ENCODE data around the gene HIPK4.

HIPK4 gene

DNA sequence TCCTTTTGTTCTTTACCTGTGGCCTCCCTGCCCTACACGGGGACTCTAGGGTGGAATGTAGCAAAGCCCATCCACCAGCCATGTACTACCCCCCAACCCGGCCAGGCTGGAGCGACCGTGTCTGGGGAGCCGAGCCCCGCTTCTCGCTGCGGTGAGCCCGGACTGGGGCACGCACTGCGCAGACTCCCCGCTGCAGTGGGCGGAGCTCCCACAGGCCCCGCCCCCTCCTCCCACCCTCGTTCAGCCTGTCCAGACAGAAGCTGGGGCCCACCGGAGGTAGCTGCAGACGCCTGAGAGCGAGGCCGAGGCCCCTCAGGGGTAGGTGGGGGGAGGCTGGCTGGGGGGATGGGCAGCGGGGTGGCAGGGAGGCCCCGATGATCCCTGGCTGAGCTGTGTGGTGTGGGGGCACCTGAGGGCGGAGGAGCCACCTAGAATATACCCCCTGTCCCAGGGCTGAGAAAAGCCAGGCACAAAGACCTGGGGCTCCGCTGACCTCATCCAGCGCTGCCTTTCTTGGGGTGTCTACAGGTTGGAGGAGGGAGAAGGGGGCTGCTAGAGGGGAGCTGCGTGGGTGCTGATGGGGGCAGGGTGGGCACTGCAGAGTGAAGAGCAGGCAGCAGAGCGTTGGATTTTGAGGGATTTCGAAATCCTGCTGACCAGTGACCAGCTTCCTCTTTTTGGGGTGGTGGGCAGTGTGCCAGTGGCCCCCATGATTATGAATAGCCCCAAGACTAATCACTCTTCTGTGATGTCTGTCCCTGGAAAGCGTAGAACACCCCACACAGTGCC, 24.2 kb downstream of the HIPK4 start:
- no peak for DNase-seq

DNA sequence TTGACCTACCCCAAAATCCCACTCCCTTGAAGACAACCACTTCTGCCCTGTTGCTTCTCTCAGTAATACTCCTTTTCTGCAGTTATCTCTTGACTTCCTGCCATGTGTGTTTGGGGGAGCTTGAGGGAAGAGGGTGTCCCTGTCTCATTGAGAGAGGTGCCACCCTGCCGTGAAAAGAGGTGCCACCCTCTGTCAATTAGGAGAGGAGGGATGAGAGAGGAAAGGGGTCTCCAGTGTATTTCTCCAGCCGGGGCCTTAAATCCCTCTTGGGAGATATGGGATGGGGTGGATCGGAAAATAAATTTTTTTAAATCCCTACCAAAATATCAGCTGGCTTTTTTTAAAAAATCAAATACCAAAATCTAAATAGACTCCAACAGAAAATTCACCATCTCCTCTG, 25.0 kb downstream of the HIPK4 start:
- DNase-seq: no peak

DNA sequence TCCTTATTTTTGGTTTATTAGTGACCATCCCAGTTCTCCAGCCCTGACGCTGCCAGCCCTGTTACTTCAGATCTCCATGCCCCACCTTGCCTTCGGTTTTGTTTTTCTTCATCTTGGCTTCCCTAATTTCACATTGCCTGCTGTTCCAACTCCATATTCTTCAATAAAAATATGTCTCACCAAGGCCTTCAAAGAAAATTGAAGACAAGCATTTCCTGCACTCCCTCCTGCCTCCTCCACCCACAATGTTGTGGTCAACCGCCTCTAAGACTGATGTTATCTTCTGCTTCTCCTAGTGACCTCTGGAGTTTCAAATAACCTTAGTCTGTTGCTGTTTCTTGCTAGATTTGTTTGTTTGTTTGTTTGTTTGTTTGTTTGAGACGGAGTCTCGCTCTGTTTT, 26.9 kb downstream of the HIPK4 start:
- DNase-seq: no peak

DNA sequence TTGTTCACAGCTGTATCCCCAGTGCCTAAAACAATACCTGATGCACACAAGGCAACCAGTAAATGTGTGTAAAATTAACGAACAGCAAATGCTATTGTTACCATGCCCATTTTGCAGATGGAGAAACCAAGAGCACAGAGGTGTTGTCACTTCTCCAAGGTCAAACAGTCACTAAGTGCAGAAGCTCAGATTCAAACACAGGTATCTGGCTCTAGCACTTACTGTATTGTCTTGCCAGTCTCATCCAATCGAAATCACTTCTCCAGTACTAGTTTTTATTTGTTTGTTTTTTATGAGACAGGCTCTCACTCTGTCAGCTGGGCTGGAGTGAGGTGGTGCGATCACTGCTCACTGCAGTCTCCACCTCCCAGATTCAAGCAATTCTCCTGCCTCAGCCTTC, 27.8 kb downstream of the HIPK4 start:
- DNase-seq: no peak

DNA sequence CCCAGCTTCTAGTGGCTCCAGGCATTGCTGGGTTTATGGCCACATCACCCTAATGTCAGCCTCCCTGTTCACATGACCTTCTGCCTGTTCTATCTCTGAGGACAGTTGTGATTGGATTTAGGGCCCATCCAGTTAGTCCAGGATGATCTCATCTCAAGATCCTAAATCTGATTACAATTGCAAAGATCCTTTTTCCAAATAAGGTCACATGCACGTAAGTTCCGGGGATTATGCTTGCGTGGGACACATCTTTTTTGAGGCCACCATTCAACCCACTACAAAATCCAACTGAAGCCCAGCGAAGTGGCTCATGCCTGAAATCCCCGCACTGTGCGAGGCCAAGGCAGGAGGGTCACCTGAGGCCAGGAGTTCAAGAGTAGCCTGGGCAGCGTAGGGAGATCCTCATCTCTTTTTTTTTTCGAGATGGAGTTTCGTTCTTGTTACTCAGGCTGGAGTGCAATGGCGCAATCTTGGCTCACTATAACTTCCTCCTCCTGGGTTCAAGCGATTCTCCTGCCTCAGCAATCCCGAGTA, 29.2 kb downstream of the HIPK4 start:
- no peak for DNase-seq

DNA sequence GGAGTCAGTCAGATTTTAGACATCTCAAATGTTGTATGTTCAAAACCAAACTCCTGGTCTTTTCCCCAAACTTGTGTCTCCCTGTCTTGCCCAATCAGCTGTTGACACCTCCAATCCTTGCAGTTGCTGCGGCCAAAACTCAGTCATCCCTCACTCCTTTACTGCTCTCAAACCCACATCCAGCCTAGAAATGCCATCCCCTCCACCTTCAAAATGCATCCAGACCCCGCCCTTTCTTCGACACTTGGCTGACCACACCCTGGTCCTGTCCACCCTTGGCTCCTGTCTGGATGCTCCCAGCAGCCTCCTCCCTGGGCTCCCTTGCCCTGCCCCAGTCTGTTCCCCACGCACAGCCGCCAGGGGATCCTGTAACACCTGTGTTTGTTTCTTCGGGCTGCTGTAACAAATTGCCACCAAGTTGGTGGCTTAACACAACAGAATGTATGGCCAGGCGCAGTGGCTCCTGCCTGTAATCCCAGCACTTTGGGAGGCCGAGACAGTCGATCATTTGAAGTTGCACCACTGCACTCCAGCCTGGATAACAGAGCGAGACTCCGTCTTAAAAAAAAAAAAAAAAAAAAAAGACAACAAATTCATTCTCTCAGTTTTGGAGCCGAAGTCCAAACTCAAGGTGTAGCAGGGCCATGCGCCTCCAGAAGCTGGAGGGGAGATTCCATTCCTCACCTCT, 29.8 kb downstream of the HIPK4 start:
- no peak for DNase-seq

DNA sequence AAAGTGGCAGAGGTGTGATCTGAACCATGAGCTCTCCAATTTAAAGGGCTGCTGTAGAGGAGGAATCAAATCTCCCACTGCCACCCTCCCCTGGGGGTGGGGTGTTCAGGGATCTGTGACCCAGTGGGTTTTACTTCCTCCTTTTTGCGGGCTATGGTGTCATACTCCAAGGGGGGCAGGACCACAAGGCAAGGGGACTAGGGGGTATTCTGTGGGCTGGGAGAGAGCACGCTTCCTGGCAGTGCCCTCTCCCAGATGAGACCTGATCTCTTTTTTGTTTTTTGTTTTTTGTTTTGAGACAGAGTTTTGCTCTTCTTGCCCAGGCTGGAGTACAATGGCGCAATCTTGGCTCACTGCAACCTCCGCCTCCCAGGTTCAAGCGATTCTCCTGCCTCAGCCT, 31.2 kb downstream of the HIPK4 start:
- no peak for DNase-seq

DNA sequence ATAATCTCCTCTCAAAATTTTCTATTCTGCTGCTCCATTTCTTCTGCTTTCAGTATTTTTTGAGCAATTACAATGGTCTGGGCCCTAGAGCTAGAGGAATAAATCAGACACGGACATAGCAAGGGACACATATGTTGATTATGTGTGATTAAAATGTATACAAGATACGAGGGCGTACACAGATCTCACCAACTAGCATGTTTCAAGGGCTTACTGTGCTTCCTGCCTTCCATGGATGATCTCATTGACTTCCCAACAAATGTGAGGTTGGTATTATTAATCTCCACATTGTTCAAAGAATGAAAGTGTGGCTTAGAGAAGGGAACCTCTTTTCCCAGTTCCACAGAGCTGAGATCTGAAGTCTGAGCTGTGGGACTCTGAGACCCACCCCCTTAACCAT, 32.3 kb downstream of the HIPK4 start:
- DNase-seq: no peak

DNA sequence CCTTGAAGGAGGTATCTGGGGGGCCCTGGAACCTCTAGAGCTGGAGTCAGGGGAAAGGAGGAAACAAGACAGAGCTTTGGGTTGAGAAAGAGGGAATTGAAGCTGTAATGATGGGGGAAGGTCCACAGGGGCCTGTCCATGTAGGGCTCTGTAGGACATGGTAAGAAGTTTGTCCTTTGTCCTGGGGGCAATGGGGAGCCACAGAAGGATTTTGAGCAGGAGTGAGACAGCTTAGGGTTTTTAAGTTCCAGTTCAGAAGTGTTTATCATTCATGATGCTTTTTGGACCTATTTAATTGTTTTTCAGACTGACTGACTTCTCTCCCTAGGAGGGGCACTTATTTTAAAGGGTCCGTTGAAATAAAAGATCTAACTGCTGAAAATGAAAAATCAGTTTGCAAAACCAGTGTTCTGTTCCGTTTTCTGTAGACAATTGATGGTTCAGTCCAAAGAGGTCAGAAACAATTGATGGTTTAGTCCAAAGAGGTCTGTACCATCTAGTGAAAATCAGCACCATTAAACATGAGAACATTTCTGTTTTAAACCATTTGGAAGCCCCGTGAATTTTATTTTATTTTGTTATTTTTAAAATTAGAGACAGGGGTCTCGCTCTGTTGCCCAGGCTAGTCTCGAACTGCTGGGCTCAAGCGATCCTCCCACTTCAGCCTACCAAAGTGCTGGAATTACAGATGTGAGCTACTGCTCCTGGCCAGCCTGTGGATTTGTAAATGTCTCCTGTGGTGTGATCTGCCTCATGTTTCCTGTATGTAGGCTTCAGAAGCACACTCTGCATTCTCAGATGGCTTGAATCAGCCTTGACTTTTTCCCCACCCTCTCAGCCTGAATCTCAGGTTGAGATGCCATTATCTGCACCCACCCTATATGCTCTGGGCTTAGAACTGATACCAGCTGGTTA, 33.0 kb downstream of the HIPK4 start:
- no peak for DNase-seq

DNA sequence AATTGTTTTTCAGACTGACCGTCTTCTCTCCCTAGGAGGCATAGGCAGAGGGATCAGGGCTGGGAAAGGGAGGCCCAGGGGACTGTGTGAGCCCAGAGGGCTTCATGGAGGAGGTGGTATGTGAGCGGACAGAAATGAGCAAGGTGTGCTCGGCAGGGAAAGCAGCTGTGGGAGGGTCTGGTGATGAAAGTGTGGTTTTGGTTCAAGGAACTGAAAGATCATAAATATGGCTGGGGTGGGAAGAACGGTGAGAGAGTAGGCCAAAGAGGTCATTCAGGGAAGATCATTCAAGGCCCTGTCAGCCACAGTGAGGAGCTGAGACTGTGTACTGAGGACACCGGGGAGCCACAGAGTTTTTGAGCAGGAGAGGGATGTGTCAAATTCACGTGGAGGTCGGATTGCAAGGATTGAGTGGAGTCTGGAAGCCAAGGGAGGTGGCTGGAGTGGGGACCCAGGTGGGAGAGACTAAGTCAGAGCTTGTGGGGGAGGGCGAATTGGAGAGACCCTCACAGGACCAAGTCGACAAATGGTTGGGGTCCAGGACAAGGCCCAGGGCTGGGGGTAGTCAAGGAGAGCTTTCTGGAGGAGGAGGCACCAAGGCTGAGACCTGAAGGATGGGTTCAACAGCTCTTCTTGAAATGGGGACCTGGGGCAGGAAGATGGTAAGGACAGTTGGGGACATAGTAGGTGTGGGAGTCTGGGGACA, 33.9 kb downstream of the HIPK4 start:
- no peak for DNase-seq

DNA sequence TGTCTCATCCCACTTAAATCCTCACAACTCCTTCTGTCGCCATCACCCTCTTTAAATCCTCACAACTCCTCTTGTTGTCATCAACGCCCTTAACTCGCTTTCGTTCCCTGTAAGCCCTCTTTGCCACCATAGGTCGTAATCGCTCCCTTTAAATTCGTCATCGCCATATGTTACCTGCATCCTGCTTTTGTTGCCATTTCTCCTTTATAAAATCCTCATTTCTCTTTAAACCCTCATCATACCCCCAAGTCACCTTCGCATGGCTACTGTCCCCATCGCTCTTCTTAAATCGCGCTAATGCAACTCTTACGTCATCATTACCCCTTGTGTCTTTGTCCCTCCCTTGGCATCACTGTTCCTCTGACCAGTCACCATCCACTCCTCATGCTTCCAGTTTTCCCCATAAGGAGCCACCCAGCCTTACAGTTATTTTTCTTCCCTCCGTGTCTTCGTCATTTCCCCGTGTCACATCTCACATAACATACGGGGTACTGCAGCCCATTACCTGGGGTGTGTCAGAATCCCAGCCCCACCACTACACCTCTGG, 40.9 kb downstream of the HIPK4 start:
- DNase-seq: peak; percentile 30

DNA sequence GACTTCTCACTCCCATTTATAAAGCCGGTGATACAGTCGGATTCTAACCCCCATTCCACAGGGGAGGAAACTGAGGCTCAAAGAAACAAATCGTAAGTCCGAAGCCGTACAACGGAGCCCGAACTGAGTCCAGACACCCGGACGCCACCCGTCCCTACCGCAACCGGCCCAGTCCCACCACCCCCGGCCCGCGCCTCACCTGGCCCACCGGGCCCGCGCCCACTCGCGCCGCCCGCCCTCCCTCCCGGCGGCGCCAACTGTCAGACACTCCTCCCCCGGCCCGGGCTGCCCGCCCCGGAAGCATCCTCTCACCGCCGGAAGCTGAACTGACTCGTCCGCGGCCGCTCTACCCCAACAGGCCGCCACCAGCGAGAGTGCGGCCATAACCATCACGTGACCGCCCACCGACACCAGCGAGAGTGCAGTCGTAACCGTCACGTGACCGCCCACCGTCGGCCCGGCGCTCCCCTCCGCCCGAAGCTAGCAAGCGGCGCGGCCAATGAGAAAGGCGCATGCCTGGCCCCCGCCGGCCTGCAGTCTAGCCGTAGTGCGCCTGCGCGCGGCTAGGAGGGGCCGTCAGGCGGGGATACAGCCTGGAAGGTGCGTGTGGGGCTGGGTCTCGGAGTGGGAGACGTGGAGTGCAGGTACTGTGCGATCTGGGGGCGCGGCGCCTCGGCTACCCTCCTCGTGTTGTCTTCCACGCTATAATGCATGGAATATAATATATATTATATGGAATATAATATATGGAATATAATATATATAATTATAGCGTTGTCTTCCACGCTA, 41.7 kb downstream of the HIPK4 start, which contains the start of the genes C19orf47 and PLD3:
TSS of gene C19orf47 (minus strand) at position 273 of the 789 bp plus-strand sequence. CDS start 6,540 bp downstream, outside the sequence.
TSS of gene PLD3 (plus strand) at position 571 of the 789 bp plus-strand sequence. CDS start 17,789 bp downstream, outside the sequence.
- peak; percentile 98 for DNase-seq

DNA sequence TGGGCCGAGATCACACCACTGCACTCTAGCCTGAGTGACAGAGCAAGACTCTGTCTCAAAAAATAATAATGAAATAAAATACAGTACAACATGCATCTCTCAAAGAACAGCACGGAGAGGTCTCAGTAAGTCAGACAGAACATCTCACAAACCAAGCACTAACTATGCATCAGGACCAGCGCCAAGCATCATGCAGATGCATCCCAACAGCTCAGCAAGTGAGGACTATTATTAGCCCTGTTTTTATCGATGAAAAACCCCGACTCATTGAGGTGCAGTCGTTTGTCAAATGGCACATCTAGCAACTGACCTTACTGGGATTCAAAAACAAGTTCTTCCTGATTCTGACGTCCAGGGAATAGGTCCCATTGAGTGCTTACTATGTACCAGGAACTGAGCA, 45.6 kb downstream of the HIPK4 start:
- DNase-seq: no peak

DNA sequence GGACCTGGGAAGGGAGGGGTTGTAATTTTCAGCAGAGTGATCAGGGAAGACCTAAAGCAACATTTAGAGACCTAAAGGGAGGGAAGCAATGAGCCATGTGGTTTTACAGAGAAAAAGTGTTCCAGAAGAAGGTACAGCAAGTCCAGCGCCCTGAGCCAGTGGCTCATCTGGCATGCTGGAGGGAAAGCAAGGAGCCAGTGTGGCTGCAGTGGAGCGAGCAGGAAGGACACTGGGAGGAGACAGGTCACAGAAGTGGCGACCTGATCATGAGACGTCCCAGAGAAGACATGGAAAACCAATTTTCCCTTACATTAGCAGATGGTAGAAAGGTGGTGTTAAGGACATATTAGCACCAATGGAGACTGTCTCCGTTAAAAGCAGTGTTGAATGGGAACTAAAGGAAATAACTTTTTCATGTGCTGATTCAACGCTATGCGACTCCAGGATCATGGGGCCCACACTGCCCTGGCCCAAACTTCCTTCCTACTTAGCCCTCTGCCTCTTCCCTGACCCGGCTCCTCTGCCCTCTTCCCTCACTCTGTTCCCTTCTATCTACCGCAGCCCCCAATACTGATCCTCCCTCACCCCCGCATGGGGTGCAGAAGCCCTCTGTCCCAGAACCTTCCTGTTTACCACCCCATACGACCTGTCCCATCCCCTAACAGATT, 47.2 kb downstream of the HIPK4 start:
- DNase-seq: no peak

DNA sequence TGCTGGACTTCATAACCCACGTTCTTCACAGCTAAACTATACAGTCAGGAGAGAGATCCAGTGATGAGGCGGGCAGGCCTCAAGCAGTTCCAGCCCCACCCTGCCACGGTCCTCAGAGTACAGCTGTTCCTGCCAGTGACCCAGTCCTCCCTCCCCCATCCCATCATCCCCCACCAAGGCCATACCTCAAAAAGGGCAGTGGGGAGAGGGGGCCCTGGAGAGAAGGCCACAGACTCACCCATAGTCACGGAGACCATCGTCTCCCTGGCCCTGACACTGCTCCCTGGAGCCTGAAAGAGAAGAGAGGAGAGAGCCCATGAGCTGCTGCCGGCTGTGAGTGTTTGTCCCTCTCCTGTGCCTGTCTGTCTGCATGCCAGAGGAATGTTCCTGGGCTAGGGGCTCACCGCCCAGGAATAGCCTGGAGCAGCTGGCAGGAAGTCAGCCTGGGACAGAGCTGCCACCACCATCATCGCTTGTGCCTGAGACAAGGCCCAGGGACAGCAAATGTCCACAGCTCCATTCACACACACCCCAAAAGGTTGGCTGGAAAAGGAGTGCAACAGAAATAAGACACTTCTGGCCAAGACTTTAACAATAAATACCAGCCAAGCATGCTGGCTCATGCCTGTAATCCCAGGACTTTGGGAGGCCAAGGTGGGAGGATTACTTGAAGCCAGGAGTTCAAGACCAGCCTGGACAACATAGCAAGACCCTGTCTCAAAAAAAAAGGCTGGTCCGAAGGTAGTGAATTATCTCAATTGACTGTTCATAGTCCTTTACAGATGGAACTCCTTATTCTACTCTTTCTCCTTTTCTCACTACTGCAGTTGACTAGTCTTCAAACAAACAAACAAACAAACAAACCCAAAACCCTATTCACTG, 48.1 kb downstream of the HIPK4 start:
- no peak for DNase-seq

DNA sequence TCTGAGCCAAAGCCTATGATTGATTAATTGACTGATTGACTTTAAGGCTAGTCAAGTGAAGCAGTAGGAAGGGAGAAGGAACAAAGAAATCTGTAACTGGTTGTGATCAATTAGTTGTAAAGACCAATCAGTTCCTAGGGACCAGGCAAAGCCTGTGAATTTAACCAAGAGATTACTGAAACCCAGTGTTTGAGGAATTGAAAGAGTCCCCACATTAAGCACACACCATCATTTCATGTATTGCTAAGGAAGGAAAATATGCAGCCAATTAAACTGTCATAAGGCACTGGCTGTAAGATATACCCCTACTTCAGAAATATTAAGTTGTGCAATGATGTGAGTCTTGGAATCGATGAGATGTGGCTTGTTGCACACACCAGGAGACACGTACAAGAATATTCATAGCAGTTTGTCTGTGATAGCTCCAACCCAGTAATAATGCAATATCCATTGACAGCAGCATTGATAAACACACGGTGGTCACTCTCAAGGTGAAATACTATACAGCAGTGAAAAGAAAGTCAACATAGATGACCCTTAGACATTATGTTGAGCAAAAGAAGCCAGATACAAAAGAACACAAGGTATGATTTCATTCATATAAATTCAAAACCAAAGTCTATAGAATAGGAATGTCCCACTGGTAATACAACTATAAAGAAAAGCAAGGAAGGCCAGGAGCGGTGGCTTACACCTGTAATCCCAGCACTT, 50.8 kb downstream of the HIPK4 start:
- no peak for DNase-seq

DNA sequence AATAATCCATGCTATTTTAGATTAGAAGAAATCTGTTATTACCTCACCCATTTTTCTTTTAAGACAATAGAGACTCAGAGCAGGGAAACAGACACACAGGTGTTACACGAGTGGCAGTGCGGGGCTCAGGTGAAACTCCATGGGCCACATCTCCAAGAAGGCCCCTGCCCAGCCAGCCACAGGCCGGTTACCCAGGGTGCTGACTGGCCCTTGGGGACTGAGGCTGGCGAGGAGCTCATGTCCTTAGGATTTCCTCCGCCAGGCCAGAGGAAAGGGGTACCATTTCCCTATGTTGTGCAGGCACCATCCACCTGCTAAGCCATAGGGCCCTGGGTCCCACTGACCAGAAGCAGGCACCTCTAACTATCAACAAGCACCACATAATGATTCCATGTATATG, 52.4 kb downstream of the HIPK4 start:
- DNase-seq: no peak

DNA sequence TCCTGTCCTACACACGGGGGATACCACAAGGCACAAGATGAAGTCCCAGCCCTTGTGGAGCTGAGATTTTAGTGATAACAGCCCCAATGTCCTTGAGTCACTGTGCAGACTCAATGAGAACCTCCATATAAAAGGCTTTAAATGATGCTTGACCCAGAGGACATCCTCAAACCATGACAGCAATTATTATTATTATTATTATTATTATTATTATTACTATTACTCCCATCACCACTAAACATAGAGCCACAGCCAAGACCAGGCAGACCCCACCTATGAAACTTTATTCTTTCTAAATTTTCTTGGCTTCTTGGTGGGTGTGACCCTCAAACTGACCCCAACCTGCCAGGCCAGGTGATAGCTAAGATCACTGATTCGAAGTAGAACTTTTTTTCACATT, 52.9 kb downstream of the HIPK4 start:
- no peak for DNase-seq

DNA sequence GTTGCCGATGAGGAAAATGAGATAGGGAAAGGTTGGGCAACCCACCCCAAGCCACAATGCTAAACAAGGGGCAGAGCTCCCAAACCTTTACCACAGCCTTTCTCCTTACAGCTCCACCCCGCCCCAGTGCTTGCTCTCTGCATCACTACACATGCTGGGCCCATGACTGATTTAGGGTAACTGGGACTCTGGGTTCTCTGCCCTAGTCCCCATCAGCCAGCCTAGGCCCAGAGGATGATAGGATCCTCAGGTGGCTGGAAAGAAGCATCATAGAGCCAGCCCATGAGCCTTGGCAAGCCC, 53.4 kb downstream of the HIPK4 start:
- no peak for DNase-seq
